HCT116 (cell line): ENCODE results near the gene RFX1. TPM values are rescaled to one million over a fixed set of nuclear protein-coding genes. Genes with fewer than 3 reads are reported as not detected.

Experiments used
- ATAC-seq: fragments of 200-7000 bp; cut with Tn5 transposase; 2 replicates; pipeline ENCODE4 v1.9.1; 2020; ENCODE audit warnings: mild to moderate bottlenecking, moderate library complexity
- BruUV-seq: library from RNA; stranded (reverse); fragments of 400-500 nt; replicated peaks from 2 replicates; lab custom pipeline; 2021; lab: Mats Ljungman, UMichigan
- CTCF ChIA-PET: fragments of 300-600 bp; sonication (Branson Sonifier 250); formaldehyde crosslinking; loops from one replicate; lab custom pipeline; 2021; ENCODE audit warnings: antibody characterized with exemption; lab: Charles Lee
- POLR2A ChIA-PET: fragments of 300-600, 350-600 bp; sonication (Branson Sonifier 250); formaldehyde crosslinking; loops from one replicate; lab custom pipeline; 2021; ENCODE audit warnings: antibody characterized with exemption; lab: Charles Lee
- RAD21 ChIA-PET, 2 experiments: fragments of 300-600 bp; sonication (Branson Sonifier 250); formaldehyde crosslinking; loops; one replicate each; lab custom pipeline; 2023; ENCODE audit warnings: low total read pairs in 2 of 2; ENCODE audit not compliant: uncharacterized antibody in 2 of 2, unreplicated experiment in 2 of 2, low non-redundant PET in 1 of 2; lab: Charles Lee
- DNase-seq: peaks from one replicate; pipeline ENCODE4 v3.0.0-alpha.2; 2010; ENCODE audit warnings: low read depth, low spot score
- H2AFZ ChIP-seq: fragments of 200-600 bp; shearing (Covaris generic), sonication (generic); 2 replicates; pipeline ENCODE4 v1.6.1; 2017; ENCODE audit warnings: low read depth, mixed run types, mixed read lengths, antibody characterized with exemption, low read length; ENCODE audit not compliant: poor library complexity, severe bottlenecking
- H3K27ac ChIP-seq: 2 replicates; pipeline ENCODE4 v1.5.1; 2012; ENCODE audit warnings: low read depth, low read length
- H3K27me3 ChIP-seq: fragments of 200-600 bp; sonication (generic); 2 replicates; pipeline ENCODE4 v1.6.1; 2016; ENCODE audit warnings: mixed run types, low read length, mixed read lengths; ENCODE audit not compliant: insufficient read depth
- H3K36me3 ChIP-seq, 2 experiments: fragments of 200-500 bp in 1 of 2; fragments of 200-600 bp in 1 of 2; sonication (Bioruptor generic) in 1 of 2; sonication (generic) in 1 of 2; 2 replicates each; pipeline versions ENCODE4 v1.5.1 to v1.6.1; 2014 to 2016; ENCODE audit warnings: low read length in 2 of 2, inconsistent platforms in 1 of 2, mixed read lengths in 1 of 2, mixed run types in 1 of 2; ENCODE audit not compliant: insufficient read depth in 2 of 2, control insufficient read depth in 1 of 2
- H3K4me1 ChIP-seq, 2 experiments: fragments of 200-600 bp in 1 of 2; sonication (generic) in 1 of 2; 2 replicates each; pipeline versions ENCODE4 v1.5.1 to v1.6.1; 2012 to 2017; ENCODE audit warnings: low read length in 2 of 2, inconsistent platforms in 1 of 2, mild to moderate bottlenecking in 1 of 2, mixed read lengths in 1 of 2, mixed run types in 1 of 2, moderate library complexity in 1 of 2; ENCODE audit not compliant: insufficient read depth in 2 of 2, control insufficient read depth in 1 of 2
- H3K4me2 ChIP-seq: fragments of 200-600 bp; sonication (generic); 2 replicates; pipeline ENCODE4 v1.6.1; 2017; ENCODE audit warnings: mixed run types, low read length, mixed read lengths
- H3K4me3 ChIP-seq, 2 experiments: fragments of 200-600 bp in 1 of 2; sonication (generic) in 1 of 2; replicated peaks in 1 of 2; 2 replicates each; pipeline ENCODE4 v1.5.1; 2011 to 2016; ENCODE audit warnings: low read length in 2 of 2, control low read depth in 1 of 2, low read depth in 1 of 2, mild to moderate bottlenecking in 1 of 2, mixed read lengths in 1 of 2, mixed run types in 1 of 2
- H3K79me2 ChIP-seq: fragments of 200-600 bp; sonication (generic); 2 replicates; pipeline ENCODE4 v1.6.1; 2017; ENCODE audit warnings: mild to moderate bottlenecking, mixed run types, low read length, moderate library complexity, mixed read lengths; ENCODE audit not compliant: insufficient read depth
- H3K9ac ChIP-seq: fragments of 200-600 bp; sonication (generic); 2 replicates; pipeline ENCODE4 v1.6.1; 2016; ENCODE audit warnings: low read length, mixed read lengths
- H3K9me2 ChIP-seq: fragments of 200-600 bp; sonication (generic), shearing (Covaris generic); 2 replicates; pipeline ENCODE4 v1.6.1; 2017; ENCODE audit warnings: mixed run types, mild to moderate bottlenecking, moderate library complexity; ENCODE audit not compliant: insufficient read depth
- H3K9me3 ChIP-seq, 2 experiments: fragments of 200-500 bp in 1 of 2; fragments of 200-600 bp in 1 of 2; sonication (Bioruptor generic) in 1 of 2; sonication (generic) in 1 of 2; 2 replicates each; pipeline ENCODE4 v1.6.1; 2014 to 2017; ENCODE audit warnings: low read length in 2 of 2, mixed read lengths in 2 of 2, inconsistent platforms in 1 of 2, low read depth in 1 of 2, mild to moderate bottlenecking in 1 of 2, mixed run types in 1 of 2, moderate library complexity in 1 of 2; ENCODE audit not compliant: control insufficient read depth in 1 of 2, insufficient read depth in 1 of 2
- H4K20me1 ChIP-seq: fragments of 200-600 bp; sonication (generic), shearing (Covaris generic); 2 replicates; pipeline ENCODE4 v1.6.1; 2017; ENCODE audit warnings: mixed run types, mild to moderate bottlenecking, moderate library complexity; ENCODE audit not compliant: insufficient read depth
- CBX3 ChIP-seq: IDR thresholded peaks from 2 replicates; pipeline ENCODE4 v1.6.1; 2012; ENCODE audit warnings: low read depth
- CEBPB ChIP-seq: IDR thresholded peaks from 2 replicates; pipeline ENCODE4 v1.6.1; 2012; ENCODE audit warnings: low read depth
- CTCF ChIP-seq, 3 experiments: fragments of 200-600 bp in 1 of 3; sonication (generic) in 1 of 3; IDR thresholded peaks in 2 of 3; conservative IDR thresholded peaks in 1 of 3; 2 replicates each; pipeline ENCODE4 v1.5.1; 2012 to 2017; ENCODE audit warnings: low read depth in 2 of 3, low read length in 2 of 3, antibody characterized with exemption in 1 of 3, borderline replicate concordance in 1 of 3, control low read depth in 1 of 3, mild to moderate bottlenecking in 1 of 3, mixed read lengths in 1 of 3, mixed run types in 1 of 3, moderate library complexity in 1 of 3; ENCODE audit not compliant: insufficient read depth in 1 of 3
- EGR1 ChIP-seq: IDR thresholded peaks from 2 replicates; pipeline ENCODE4 v1.6.1; 2012; ENCODE audit warnings: low read depth
- EZH2 ChIP-seq: fragments of 200-600 bp; sonication (generic); IDR thresholded peaks from 2 replicates; pipeline ENCODE4 v1.6.1; 2017; ENCODE audit warnings: antibody characterized with exemption, mixed run types
- POLR2AphosphoS5 ChIP-seq: IDR thresholded peaks from 2 replicates; pipeline ENCODE4 v1.6.1; 2011; ENCODE audit warnings: mild to moderate bottlenecking, low read depth, low read length, moderate library complexity
- REST ChIP-seq: IDR thresholded peaks from 2 replicates; pipeline ENCODE4 v1.6.1; 2012; ENCODE audit warnings: low read depth
- SP1 ChIP-seq: IDR thresholded peaks from 2 replicates; pipeline ENCODE4 v1.6.1; 2012; ENCODE audit warnings: low read depth
- SRF ChIP-seq: IDR thresholded peaks from 2 replicates; pipeline ENCODE4 v1.6.1; 2012; ENCODE audit warnings: low read depth
- TCF7L2 ChIP-seq: IDR thresholded peaks from 2 replicates; pipeline ENCODE4 v1.7.0; 2011; ENCODE audit warnings: borderline replicate concordance, inconsistent platforms; ENCODE audit not compliant: insufficient read depth, insufficient read length; ENCODE audit errors: extremely low read depth
- YY1 ChIP-seq: IDR thresholded peaks from 2 replicates; pipeline ENCODE4 v1.6.1; 2011; ENCODE audit warnings: low read length, low read depth, moderate library complexity, mild to moderate bottlenecking; ENCODE audit not compliant: insufficient replicate concordance; ENCODE audit errors: extremely low read depth
- ZFX ChIP-seq: fragments of 450-650 bp; IDR thresholded peaks from 2 replicates; pipeline ENCODE4 v1.6.1; 2017
- intact Hi-C: fragments of 100-400 bp; cut with micrococcal nuclease; formaldehyde crosslinking; loops from 2 replicates; pipeline ENCODE4 v1.10.0; 2022
- total RNA-seq: library from RNA; stranded (reverse); gene quantifications from one replicate; pipeline ENCODE4 v1.2.1, GENCODE V29; 2021; ENCODE audit not compliant: unreplicated experiment
- TF ChIP-seq, protein P1 (sequence below): IDR thresholded peaks from 2 replicates; pipeline ENCODE4 v1.6.1; 2012

RFX1 gene
- total RNA-seq, 1 experiment from 2014 or later, result 16.3 TPM

DNA sequence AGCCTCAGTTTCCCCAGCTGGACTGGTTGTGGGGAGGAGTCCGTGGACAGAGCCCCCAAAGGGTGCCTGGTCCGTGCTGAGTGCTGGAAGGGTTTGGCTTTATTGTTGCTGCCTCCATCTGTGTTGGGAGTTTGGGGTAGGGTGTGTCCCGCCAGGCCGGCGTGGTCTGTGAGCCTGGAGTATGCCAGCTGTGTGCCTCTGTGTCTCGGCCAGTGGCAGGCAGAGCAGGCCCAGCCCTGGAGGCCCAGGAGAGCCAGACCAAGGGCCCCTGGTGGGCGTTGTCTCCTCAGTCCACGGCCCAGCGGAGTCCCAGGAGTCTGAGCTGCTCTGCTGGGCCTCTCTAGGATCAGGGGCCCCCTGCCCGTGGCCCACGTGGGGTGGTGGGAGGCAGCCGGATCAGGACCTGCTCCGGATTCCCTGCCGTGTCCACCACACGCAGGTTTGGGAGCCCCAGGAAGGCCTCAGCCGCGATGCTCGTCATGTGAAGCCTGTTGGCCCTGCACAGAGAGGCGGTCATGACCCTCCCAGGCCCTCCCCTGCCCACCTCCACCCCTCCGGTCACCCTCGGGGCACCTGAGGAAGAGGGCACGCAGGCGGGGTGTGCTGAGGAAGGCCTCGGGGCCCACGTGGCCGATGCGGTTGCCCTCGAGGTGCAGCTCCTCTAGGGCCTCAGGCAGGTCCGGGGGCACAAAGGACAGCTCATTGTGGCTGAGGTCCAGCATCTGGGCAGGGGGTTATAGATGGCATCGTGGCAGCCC, 74.5 kb downstream of the RFX1 start:
- Histone ChIP-seq H3K4me3 (no peak overlapping the region), H3K36me3 (peaks cover 3 to 6% of the 10 kb centered on the region in 2 experiments; a peak in 1 of 4 replicates), H2AFZ (no peak overlapping the region), H3K4me1 (no peaks in the 10 kb centered on the region), H3K27me3 (no peaks in the 10 kb centered on the region), H3K4me2 (no peak overlapping the region), H3K9me3 (no peaks in the 10 kb centered on the region), H3K9ac (no peak overlapping the region), H3K27ac (no peak overlapping the region), H3K79me2 (no peaks in the 10 kb centered on the region), H3K9me2 (no peaks in the 10 kb centered on the region), H4K20me1 (no peaks in the 10 kb centered on the region)
- DNase-seq (no peak), ATAC-seq (no peak)
- TF ChIP-seq ZFX, result no peak
- TF ChIP-seq, protein P1, sequence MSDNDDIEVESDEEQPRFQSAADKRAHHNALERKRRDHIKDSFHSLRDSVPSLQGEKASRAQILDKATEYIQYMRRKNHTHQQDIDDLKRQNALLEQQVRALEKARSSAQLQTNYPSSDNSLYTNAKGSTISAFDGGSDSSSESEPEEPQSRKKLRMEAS, result no peak
- TF ChIP-seq EZH2, result no peak
- BruUV-seq, result no TSS peak
- RAD21 ChIA-PET, result no interaction called here
- intact Hi-C loops, result no loop called here
- POLR2A ChIA-PET, result no interaction called here
- CTCF ChIA-PET, result no interaction called here

GRCh38 chr19:13930402-13930801, 75.7 kb downstream of the RFX1 start:
- POLR2A ChIA-PET, result no interaction called here
- Histone ChIP-seq H3K4me2 (no peak overlapping the region), H3K9ac (no peak overlapping the region), H3K36me3 (peaks cover 3 to 6% of the 10 kb centered on the region in 2 experiments; a peak in 2 of 4 replicates), H3K4me1 (no peaks in the 10 kb centered on the region), H3K9me3 (no peaks in the 10 kb centered on the region), H3K27me3 (no peaks in the 10 kb centered on the region), H3K79me2 (no peaks in the 10 kb centered on the region), H4K20me1 (no peaks in the 10 kb centered on the region), H2AFZ (no peak overlapping the region), H3K4me3 (no peak overlapping the region), H3K27ac (no peak overlapping the region; the same call in 1 of the 2 replicates), H3K9me2 (no peaks in the 10 kb centered on the region)
- no TSS peak for BruUV-seq
- intact Hi-C loops, result no loop called here
- ATAC-seq, result no peak
- RAD21 ChIA-PET, result no interaction called here
- DNase-seq, result no peak
- TF ChIP-seq EGR1, result no peak
- no peak for TF ChIP-seq YY1
- TF ChIP-seq EZH2, result no peak
- TF ChIP-seq SP1, result no peak
- TF ChIP-seq SRF, result no peak
- no peak for TF ChIP-seq ZFX
- TF ChIP-seq CBX3, result no peak
- TF ChIP-seq POLR2AphosphoS5, result no peak
- no peak for TF ChIP-seq REST
- TF ChIP-seq, protein P1, result no peak
- TF ChIP-seq TCF7L2, result no peak
- TF ChIP-seq CEBPB, result no peak
- TF ChIP-seq CTCF (IDR thresholded peaks at IDR 0.05 in 2 of 3, conservative IDR thresholded peaks at IDR 0.05 in 1 of 3; ENCODE audit: borderline replicate concordance in 1 of 3, insufficient read depth in 1 of 3, low read depth in 2 of 3, low read length in 2 of 3), result no peak
- CTCF ChIA-PET, result no interaction called here
